Uterus (tissue), 2 donors: ENCODE measurements around the gene ARHGEF7.

Source experiments
- CTCF ChIP-seq, 4 experiments: fragments of 200-600 bp in 2 of 4; fragments of 450-650 bp in 2 of 4; sonication (generic) in 2 of 4; IDR thresholded peaks; one replicate each; pipeline ENCODE4 v1.5.1; 2016 to 2019; ENCODE audit warnings: antibody characterized with exemption in 4 of 4, mild to moderate bottlenecking in 2 of 4, moderate library complexity in 1 of 4
- POLR2A ChIP-seq, 2 donors: fragments of 450-650 bp; IDR thresholded peaks; one replicate each; pipeline ENCODE4 v1.6.1; 2016; ENCODE audit warnings: antibody characterized with exemption in 2 of 2, mild to moderate bottlenecking in 1 of 2, moderate library complexity in 1 of 2

- TF ChIP-seq CTCF (IDR thresholded peaks at IDR 0.05), result no peak
- TF ChIP-seq POLR2A (IDR thresholded peaks at IDR 0.05), result no peak
These were observed 220.2 kb downstream of the ARHGEF7 start for GRCh38 chr13:111335298-111335697.
